ENCODE data around the gene RGS13.

The RGS13 gene

GRCh38 chr1:192627901-192628300, 8.0 kb upstream of the RGS13 start:
- no peak for DNase-seq

- no peak for DNase-seq
These were observed 7.4 kb upstream of the RGS13 start for GRCh38 chr1:192628396-192629057.

- no peak for DNase-seq
These were observed 6.3 kb upstream of the RGS13 start for GRCh38 chr1:192629612-192630011.

GRCh38 chr1:192630521-192631287, 5.2 kb upstream of the RGS13 start:
- no peak for DNase-seq

GRCh38 chr1:192631749-192632148, 4.2 kb upstream of the RGS13 start:
- no peak for DNase-seq

- DNase-seq: no peak
These were observed 3.8 kb upstream of the RGS13 start for GRCh38 chr1:192632188-192632587.

GRCh38 chr1:192632641-192633532, 3.1 kb upstream of the RGS13 start:
- no peak for DNase-seq

GRCh38 chr1:192633533-192634253, 2.3 kb upstream of the RGS13 start:
- no peak for DNase-seq

- no peak for DNase-seq
These were observed 906 bp upstream of the RGS13 start for GRCh38 chr1:192635041-192635440.

- no peak for DNase-seq
These were observed 3.8 kb downstream of the RGS13 start for GRCh38 chr1:192639607-192640368.

GRCh38 chr1:192652159-192652558, 16.2 kb downstream of the RGS13 start:
- no peak for DNase-seq

- DNase-seq: no peak
These were observed 18.2 kb downstream of the RGS13 start for GRCh38 chr1:192654120-192654519.

- DNase-seq: no peak
These were observed 18.8 kb downstream of the RGS13 start for GRCh38 chr1:192654591-192655251.

- DNase-seq: no peak
These were observed 21.8 kb downstream of the RGS13 start for GRCh38 chr1:192657760-192658159.

GRCh38 chr1:192658255-192658654, 22.3 kb downstream of the RGS13 start:
- no peak for DNase-seq

GRCh38 chr1:192660613-192661012, 24.7 kb downstream of the RGS13 start:
- DNase-seq: no peak

- no peak for DNase-seq
These were observed 32.5 kb downstream of the RGS13 start for GRCh38 chr1:192668409-192668983.

- DNase-seq: no peak
These were observed 33.2 kb downstream of the RGS13 start for GRCh38 chr1:192669174-192669573.

GRCh38 chr1:192675716-192676115, 39.8 kb downstream of the RGS13 start:
- no peak for DNase-seq

- DNase-seq: no peak
These were observed 42.2 kb downstream of the RGS13 start for GRCh38 chr1:192678099-192678498.

GRCh38 chr1:192682335-192682734, 46.4 kb downstream of the RGS13 start:
- no peak for DNase-seq
